ENCODE measurements around the gene VILL.

DNA sequence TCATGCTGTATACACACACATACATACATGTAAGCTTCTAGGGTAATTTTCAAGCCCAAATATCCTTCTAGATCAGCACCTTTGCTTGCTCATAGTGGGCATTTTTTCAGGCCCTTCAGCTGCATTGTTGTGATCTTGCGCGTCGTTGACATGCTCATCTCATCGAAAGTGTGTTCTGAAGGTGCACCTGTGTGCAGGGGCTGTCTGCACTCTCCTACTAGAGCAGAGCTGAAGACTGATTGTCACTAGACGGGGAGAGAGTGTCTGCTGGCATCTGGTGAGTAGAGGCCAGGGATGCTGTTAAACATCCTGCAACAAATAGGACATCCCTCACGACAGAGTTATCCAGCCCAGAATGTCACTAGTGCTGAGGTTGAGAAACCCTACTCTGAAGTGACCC is 35.7 kb upstream of the VILL start:
- TF ChIP-seq CTCF (IDR thresholded peaks at IDR 0.05 in 4 of 5, conservative IDR thresholded peaks at IDR 0.05 in 1 of 5) (no peak), POLR2A (IDR thresholded peaks at IDR 0.05) (no peak)

All from gastrocnemius medialis (tissue), 4 donors.